ENCODE data around the gene LLGL1.

LLGL1 gene

GRCh38 chr17:18260332-18261145, 35.1 kb downstream of the LLGL1 start, which contains the start of gene MIEF2:
Gene MIEF2, plus strand, starts transcription at chr17:18260662. Its CDS starts 2,059 bp downstream, at chr17:18262721.
- Histone ChIP-seq H3K27me3 (ENCODE audit: control insufficient read depth in 3 of 3, insufficient read depth in 3 of 3, low read depth in 1 of 3, low read length in 3 of 3) (peaks cover 0 to 2% (median 0%) of the 10 kb centered on the region in 3 experiments), H3K18ac (ENCODE audit: low read length) (peak within 1 kb of the TSS; percentile 100), H2AK5ac (ENCODE audit: low read depth, low read length) (peak within 1 kb of the TSS; percentile 88), H3K23ac (ENCODE audit: low read depth, low read length, poor library complexity) (peak within 1 kb of the TSS; percentile 99), H4K8ac (ENCODE audit: low read depth, low read length) (peak within 1 kb of the TSS; percentile 89), H2BK120ac (ENCODE audit: low read depth, low read length) (peak within 1 kb of the TSS; percentile 72), H2BK12ac (ENCODE audit: low read length) (peak within 1 kb of the TSS; percentile 90), H2BK15ac (ENCODE audit: low read length) (peak within 1 kb of the TSS; percentile 99), H3K9ac (ENCODE audit: low read depth, low read length, poor library complexity) (peak within 1 kb of the TSS; percentile 92), H4K91ac (ENCODE audit: low read depth, low read length, poor library complexity) (no peak within 1 kb of the TSS), H3K36me3 (replicated peaks in 1 of 2; ENCODE audit: control insufficient read depth in 2 of 2, insufficient read depth in 2 of 2, low read length in 2 of 2) (peaks cover 27 to 41% of the 10 kb centered on the region in 2 donors), H3K4me2 (ENCODE audit: insufficient read depth, low read length, poor library complexity, severe bottlenecking) (peak within 1 kb of the TSS; percentile 87), H3K79me1 (ENCODE audit: low read depth, low read length) (peaks cover 17% of the 10 kb centered on the region), H3K27ac (replicated peaks; ENCODE audit: low read length) (peak within 1 kb of the TSS; percentile 99), H2BK5ac (ENCODE audit: low read length) (peak within 1 kb of the TSS; percentile 98), H3K4ac (ENCODE audit: low read length) (no peak within 1 kb of the TSS), H3K4me3 (ENCODE audit: low read length in 2 of 2) (peak within 1 kb of the TSS; percentile 83 to 93), H3K9me3 (replicated peaks in 1 of 2; ENCODE audit: control insufficient read depth in 2 of 2, insufficient read depth in 1 of 2, low read depth in 1 of 2, low read length in 2 of 2) (no peaks in the 10 kb centered on the region), H2AFZ (ENCODE audit: low read length) (peak within 1 kb of the TSS; percentile 98), H3K4me1 (ENCODE audit: control insufficient read depth in 2 of 2, insufficient read depth in 1 of 2, low read depth in 1 of 2, low read length in 2 of 2) (peaks cover 12 to 21% of the 10 kb centered on the region in 2 donors), H3K14ac (ENCODE audit: low read length) (peak within 1 kb of the TSS; percentile 97)
- WGBS, 2 donors (ENCODE audit: extremely low coverage in 2 of 2, insufficient read length in 2 of 2, insufficient replicate concordance in 1 of 2): no CpG with 5 or more reads among the region's 72 CpGs
- DNase-seq (ENCODE audit: low spot score): peak; percentile 91

DNA sequence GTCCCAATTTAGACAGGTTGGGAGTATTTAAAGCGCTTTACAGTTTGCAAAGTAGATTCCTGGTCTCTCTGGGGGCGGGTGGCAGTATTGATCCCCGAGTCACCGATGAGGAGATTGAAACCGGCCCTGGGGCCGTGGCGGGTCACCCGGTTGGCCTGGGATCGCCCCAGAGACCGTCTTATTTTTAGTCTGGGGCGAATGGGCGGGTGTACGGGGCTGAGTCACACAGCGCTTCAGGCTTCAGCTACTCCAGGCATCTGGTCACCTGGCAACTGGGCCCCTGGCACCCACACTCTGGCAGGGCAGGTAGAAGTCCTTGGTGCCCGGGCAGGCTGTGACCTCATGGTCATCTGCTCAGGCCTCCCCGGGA, 35.7 kb downstream of the LLGL1 start:
- Histone ChIP-seq H2BK5ac (ENCODE audit: low read length) (peak overlapping the region; percentile 98), H3K79me1 (ENCODE audit: low read depth, low read length) (peaks cover 15% of the 10 kb centered on the region), H3K4me2 (ENCODE audit: insufficient read depth, low read length, poor library complexity, severe bottlenecking) (peak overlapping the region; percentile 87), H3K23ac (ENCODE audit: low read depth, low read length, poor library complexity) (peak overlapping the region; percentile 68), H4K91ac (ENCODE audit: low read depth, low read length, poor library complexity) (no peak overlapping the region), H2BK12ac (ENCODE audit: low read length) (no peak overlapping the region), H2BK15ac (ENCODE audit: low read length) (peak overlapping the region; percentile 69), H3K36me3 (replicated peaks in 1 of 2; ENCODE audit: control insufficient read depth in 2 of 2, insufficient read depth in 2 of 2, low read length in 2 of 2) (peaks cover 24 to 36% of the 10 kb centered on the region in 2 donors), H2AFZ (ENCODE audit: low read length) (peak overlapping the region; percentile 98), H3K27ac (replicated peaks; ENCODE audit: low read length) (peak overlapping the region; percentile 99), H3K9me3 (replicated peaks in 1 of 2; ENCODE audit: control insufficient read depth in 2 of 2, insufficient read depth in 1 of 2, low read depth in 1 of 2, low read length in 2 of 2) (no peaks in the 10 kb centered on the region), H3K4me3 (ENCODE audit: low read length in 2 of 2) (peak overlapping the region; percentile 83 to 93), H4K8ac (ENCODE audit: low read depth, low read length) (no peak overlapping the region), H3K9ac (ENCODE audit: low read depth, low read length, poor library complexity) (peak overlapping the region; percentile 92), H2AK5ac (ENCODE audit: low read depth, low read length) (peak overlapping the region; percentile 88), H3K14ac (ENCODE audit: low read length) (peak overlapping the region; percentile 76), H3K18ac (ENCODE audit: low read length) (peak overlapping the region; percentile 90), H3K27me3 (ENCODE audit: control insufficient read depth in 3 of 3, insufficient read depth in 3 of 3, low read depth in 1 of 3, low read length in 3 of 3) (peaks cover 0 to 2% (median 0%) of the 10 kb centered on the region in 3 experiments), H3K4me1 (ENCODE audit: control insufficient read depth in 2 of 2, insufficient read depth in 1 of 2, low read depth in 1 of 2, low read length in 2 of 2) (peaks cover 12 to 21% of the 10 kb centered on the region in 2 donors), H3K4ac (ENCODE audit: low read length) (no peak overlapping the region), H2BK120ac (ENCODE audit: low read depth, low read length) (no peak overlapping the region)
- WGBS, 2 donors (ENCODE audit: extremely low coverage in 2 of 2, insufficient read length in 2 of 2, insufficient replicate concordance in 1 of 2): no CpG with 5 or more reads among the region's 16 CpGs
- DNase-seq (ENCODE audit: low spot score): no peak

GRCh38 chr17:18261659-18262058, 36.2 kb downstream of the LLGL1 start:
- no peak overlapping the region for H4K8ac ChIP-seq (ENCODE audit: low read depth, low read length)
- H2BK120ac ChIP-seq (ENCODE audit: low read depth, low read length): no peak overlapping the region
- no peaks in the 10 kb centered on the region for H3K9me3 ChIP-seq (replicated peaks in 1 of 2; ENCODE audit: control insufficient read depth in 2 of 2, insufficient read depth in 1 of 2, low read depth in 1 of 2, low read length in 2 of 2)
- DNase-seq (ENCODE audit: low spot score): no peak
- H2AFZ ChIP-seq (ENCODE audit: low read length): no peak overlapping the region
- no peak overlapping the region for H3K4ac ChIP-seq (ENCODE audit: low read length)
- peaks cover 0 to 2% (median 0%) of the 10 kb centered on the region in 3 experiments for H3K27me3 ChIP-seq (ENCODE audit: control insufficient read depth in 3 of 3, insufficient read depth in 3 of 3, low read depth in 1 of 3, low read length in 3 of 3)
- H2AK5ac ChIP-seq (ENCODE audit: low read depth, low read length): peak overlapping the region; percentile 88
- peaks cover 12 to 21% of the 10 kb centered on the region in 2 donors for H3K4me1 ChIP-seq (ENCODE audit: control insufficient read depth in 2 of 2, insufficient read depth in 1 of 2, low read depth in 1 of 2, low read length in 2 of 2)
- peaks cover 19 to 31% of the 10 kb centered on the region in 2 donors for H3K36me3 ChIP-seq (replicated peaks in 1 of 2; ENCODE audit: control insufficient read depth in 2 of 2, insufficient read depth in 2 of 2, low read length in 2 of 2)
- H3K79me1 ChIP-seq (ENCODE audit: low read depth, low read length): peaks cover 9% of the 10 kb centered on the region
- peak overlapping the region; percentile 87 for H3K4me2 ChIP-seq (ENCODE audit: insufficient read depth, low read length, poor library complexity, severe bottlenecking)
- H3K4me3 ChIP-seq (ENCODE audit: low read length in 2 of 2): peak overlapping the region; percentile 83 to 93
- H3K23ac ChIP-seq (ENCODE audit: low read depth, low read length, poor library complexity): peak overlapping the region; percentile 68
- H2BK5ac ChIP-seq (ENCODE audit: low read length): peak overlapping the region; percentile 98
- no CpG with 5 or more reads among the region's 3 CpGs for whole genome bisulfite sequencing, 2 donors (ENCODE audit: extremely low coverage in 2 of 2, insufficient read length in 2 of 2, insufficient replicate concordance in 1 of 2)
- no peak overlapping the region for H3K27ac ChIP-seq (replicated peaks; ENCODE audit: low read length)
- H3K18ac ChIP-seq (ENCODE audit: low read length): peak overlapping the region; percentile 90
- no peak overlapping the region for H3K14ac ChIP-seq (ENCODE audit: low read length)
- H2BK15ac ChIP-seq (ENCODE audit: low read length): peak overlapping the region; percentile 69
- no peak overlapping the region for H4K91ac ChIP-seq (ENCODE audit: low read depth, low read length, poor library complexity)
- H3K9ac ChIP-seq (ENCODE audit: low read depth, low read length, poor library complexity): peak overlapping the region; percentile 92
- peak overlapping the region; percentile 10 for H2BK12ac ChIP-seq (ENCODE audit: low read length)

GRCh38 chr17:18262111-18262510, 36.7 kb downstream of the LLGL1 start:
- peaks cover 0 to 2% (median 0%) of the 10 kb centered on the region in 3 experiments for H3K27me3 ChIP-seq (ENCODE audit: control insufficient read depth in 3 of 3, insufficient read depth in 3 of 3, low read depth in 1 of 3, low read length in 3 of 3)
- H3K4me3 ChIP-seq (ENCODE audit: low read length in 2 of 2): no peak overlapping the region
- no peak overlapping the region for H3K23ac ChIP-seq (ENCODE audit: low read depth, low read length, poor library complexity)
- H3K4ac ChIP-seq (ENCODE audit: low read length): no peak overlapping the region
- peaks cover 7% of the 10 kb centered on the region for H3K79me1 ChIP-seq (ENCODE audit: low read depth, low read length)
- H2BK5ac ChIP-seq (ENCODE audit: low read length): no peak overlapping the region
- H4K91ac ChIP-seq (ENCODE audit: low read depth, low read length, poor library complexity): no peak overlapping the region
- peaks cover 12 to 18% of the 10 kb centered on the region in 2 donors for H3K4me1 ChIP-seq (ENCODE audit: control insufficient read depth in 2 of 2, insufficient read depth in 1 of 2, low read depth in 1 of 2, low read length in 2 of 2)
- H3K14ac ChIP-seq (ENCODE audit: low read length): no peak overlapping the region
- no peak overlapping the region for H4K8ac ChIP-seq (ENCODE audit: low read depth, low read length)
- no peak overlapping the region for H3K9ac ChIP-seq (ENCODE audit: low read depth, low read length, poor library complexity)
- H3K4me2 ChIP-seq (ENCODE audit: insufficient read depth, low read length, poor library complexity, severe bottlenecking): no peak overlapping the region
- no peak for DNase-seq (ENCODE audit: low spot score)
- peak overlapping the region; percentile 88 for H2AK5ac ChIP-seq (ENCODE audit: low read depth, low read length)
- peaks cover 18 to 28% of the 10 kb centered on the region in 2 donors for H3K36me3 ChIP-seq (replicated peaks in 1 of 2; ENCODE audit: control insufficient read depth in 2 of 2, insufficient read depth in 2 of 2, low read length in 2 of 2)
- H2BK15ac ChIP-seq (ENCODE audit: low read length): no peak overlapping the region
- H3K27ac ChIP-seq (replicated peaks; ENCODE audit: low read length): no peak overlapping the region
- no CpG with 5 or more reads among the region's 2 CpGs for WGBS, 2 donors (ENCODE audit: extremely low coverage in 2 of 2, insufficient read length in 2 of 2, insufficient replicate concordance in 1 of 2)
- H2BK12ac ChIP-seq (ENCODE audit: low read length): peak overlapping the region; percentile 10
- no peak overlapping the region for H3K18ac ChIP-seq (ENCODE audit: low read length)
- H2BK120ac ChIP-seq (ENCODE audit: low read depth, low read length): no peak overlapping the region
- no peaks in the 10 kb centered on the region for H3K9me3 ChIP-seq (replicated peaks in 1 of 2; ENCODE audit: control insufficient read depth in 2 of 2, insufficient read depth in 1 of 2, low read depth in 1 of 2, low read length in 2 of 2)
- H2AFZ ChIP-seq (ENCODE audit: low read length): no peak overlapping the region
